Sigmoid colon (tissue), 7 donors: ENCODE results near the gene ICAM3. TPM values are rescaled to one million over a fixed set of nuclear protein-coding genes. Genes with fewer than 3 reads are reported as not detected.

Experiments used
- DNase-seq: peaks from one replicate; pipeline ENCODE4 v3.0.0-alpha.2; 2019
- H3K27ac ChIP-seq, 4 donors: fragments of 200-600 bp; sonication (generic); one replicate each; pipeline ENCODE4 v1.5.1; 2016 to 2019; ENCODE audit warnings: mild to moderate bottlenecking in 1 of 4
- H3K27me3 ChIP-seq, 3 donors: fragments of 200-600 bp; sonication (generic); one replicate each; pipeline ENCODE4 v1.5.1; 2019; ENCODE audit warnings: mild to moderate bottlenecking in 1 of 3
- H3K36me3 ChIP-seq, 4 donors: fragments of 200-600 bp; sonication (generic); one replicate each; pipeline ENCODE4 v1.5.1; 2016 to 2019
- H3K4me1 ChIP-seq, 4 donors: fragments of 200-600 bp; sonication (generic); one replicate each; pipeline ENCODE4 v1.5.1; 2017 to 2019
- H3K4me3 ChIP-seq, 4 donors: fragments of 200-600 bp; sonication (generic); one replicate each; pipeline ENCODE4 v1.5.1; 2017 to 2019; ENCODE audit warnings: mild to moderate bottlenecking in 2 of 4, moderate library complexity in 1 of 4
- H3K9me3 ChIP-seq, 4 donors: fragments of 200-600 bp in 3 of 4; sonication (generic) in 3 of 4; one replicate each; pipeline versions ENCODE4 v1.5.1 to v1.6.1; 2013 to 2019
- EP300 ChIP-seq, 4 donors: sonication (generic); formaldehyde crosslinking; IDR thresholded peaks; one replicate each; pipeline ENCODE4 v1.6.1; 2017; ENCODE audit warnings: antibody characterized with exemption in 4 of 4
- POLR2A ChIP-seq, 2 donors: fragments of 450-650 bp; IDR thresholded peaks; one replicate each; pipeline ENCODE4 v1.6.1; 2016; ENCODE audit warnings: antibody characterized with exemption in 2 of 2, mild to moderate bottlenecking in 2 of 2, moderate library complexity in 2 of 2
- POLR2AphosphoS5 ChIP-seq, 4 donors: sonication (generic); formaldehyde crosslinking; IDR thresholded peaks; one replicate each; pipeline ENCODE4 v1.6.1; 2017; ENCODE audit warnings: antibody characterized with exemption in 4 of 4
- WGBS, 2 donors: extraction: QIAGEN DNeasy Blood & Tissue Kit; methylation state at CpG; one replicate each; pipeline ENCODE4 v1.1.7; 2013; 5-methylcytosine and 5-hydroxymethylcytosine counted together
- intact Hi-C: fragments of 100-400 bp; cut with DNase I; formaldehyde crosslinking; loops from one replicate; pipeline ENCODE4 v1.15.1; 2023
- polyA plus RNA-seq, 3 donors: library from polyadenylated mRNA; stranded (reverse); fragments of 200-250 nt; gene quantifications; one replicate each; pipeline ENCODE4 v1.2.3, GENCODE V29; 2013
- total RNA-seq, 4 donors: library from RNA; depleted of rRNA; stranded (reverse); fragments of >200 nt; gene quantifications; one replicate each; pipeline ENCODE4 v1.1.0, GENCODE V29; 2016
- TF ChIP-seq, protein P1 (sequence below), 4 experiments: fragments of 450-650 bp in 3 of 4; fragments of 200-600 bp in 1 of 4; IDR thresholded peaks; one replicate each; pipeline ENCODE4 v1.5.1; 2016 to 2019; ENCODE audit warnings: antibody characterized with exemption in 4 of 4, mild to moderate bottlenecking in 3 of 4, moderate library complexity in 2 of 4
- donor health status: healthy with polysubstance abuse.
- donor health status: Bipolar disorder and iron deficiency.
- donor health status: healthy.

The ICAM3 gene
- total and polyA plus RNA-seq, 7 donors, result 1.9 to 45.2 (median 4.2) TPM

DNA sequence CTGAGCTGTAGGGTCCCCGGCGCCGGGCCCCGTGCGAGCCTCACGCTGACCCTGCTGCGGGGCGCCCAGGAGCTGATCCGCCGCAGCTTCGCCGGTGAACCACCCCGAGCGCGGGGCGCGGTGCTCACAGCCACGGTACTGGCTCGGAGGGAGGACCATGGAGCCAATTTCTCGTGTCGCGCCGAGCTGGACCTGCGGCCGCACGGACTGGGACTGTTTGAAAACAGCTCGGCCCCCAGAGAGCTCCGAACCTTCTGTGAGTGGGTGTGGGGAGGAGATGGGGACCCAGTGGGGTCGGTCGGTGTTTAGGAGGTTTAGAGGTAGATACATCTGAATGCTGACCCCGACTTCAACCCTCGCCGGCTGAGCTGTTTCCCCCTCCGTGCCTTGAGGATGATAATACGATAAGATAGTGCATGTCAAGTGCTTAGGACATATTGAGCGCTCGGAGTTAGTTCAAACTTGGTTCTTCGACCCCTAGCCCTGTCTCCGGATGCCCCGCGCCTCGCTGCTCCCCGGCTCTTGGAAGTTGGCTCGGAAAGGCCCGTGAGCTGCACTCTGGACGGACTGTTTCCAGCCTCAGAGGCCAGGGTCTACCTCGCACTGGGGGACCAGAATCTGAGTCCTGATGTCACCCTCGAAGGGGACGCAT is 47.7 kb downstream of the ICAM3 start:
- TF ChIP-seq POLR2A (IDR thresholded peaks at IDR 0.05), result no peak
- no peak for TF ChIP-seq EP300 (IDR thresholded peaks at IDR 0.05)
- TF ChIP-seq POLR2AphosphoS5 (IDR thresholded peaks at IDR 0.05), result no peak
- TF ChIP-seq, protein P1, sequence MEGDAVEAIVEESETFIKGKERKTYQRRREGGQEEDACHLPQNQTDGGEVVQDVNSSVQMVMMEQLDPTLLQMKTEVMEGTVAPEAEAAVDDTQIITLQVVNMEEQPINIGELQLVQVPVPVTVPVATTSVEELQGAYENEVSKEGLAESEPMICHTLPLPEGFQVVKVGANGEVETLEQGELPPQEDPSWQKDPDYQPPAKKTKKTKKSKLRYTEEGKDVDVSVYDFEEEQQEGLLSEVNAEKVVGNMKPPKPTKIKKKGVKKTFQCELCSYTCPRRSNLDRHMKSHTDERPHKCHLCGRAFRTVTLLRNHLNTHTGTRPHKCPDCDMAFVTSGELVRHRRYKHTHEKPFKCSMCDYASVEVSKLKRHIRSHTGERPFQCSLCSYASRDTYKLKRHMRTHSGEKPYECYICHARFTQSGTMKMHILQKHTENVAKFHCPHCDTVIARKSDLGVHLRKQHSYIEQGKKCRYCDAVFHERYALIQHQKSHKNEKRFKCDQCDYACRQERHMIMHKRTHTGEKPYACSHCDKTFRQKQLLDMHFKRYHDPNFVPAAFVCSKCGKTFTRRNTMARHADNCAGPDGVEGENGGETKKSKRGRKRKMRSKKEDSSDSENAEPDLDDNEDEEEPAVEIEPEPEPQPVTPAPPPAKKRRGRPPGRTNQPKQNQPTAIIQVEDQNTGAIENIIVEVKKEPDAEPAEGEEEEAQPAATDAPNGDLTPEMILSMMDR (IDR thresholded peaks at IDR 0.05), result no peak
- Histone ChIP-seq H3K27me3 (peaks cover 89 to 100% (median 100%) of the 10 kb centered on the region in 3 donors), H3K4me3 (peak overlapping the region; percentile 9 to 37 (median 27)), H3K27ac (no peak overlapping the region), H3K36me3 (no peaks in the 10 kb centered on the region), H3K9me3 (no peaks in the 10 kb centered on the region), H3K4me1 (peaks cover 0 to 79% (median 65%) of the 10 kb centered on the region in 4 donors)
- peak; percentile 59 for DNase-seq
- intact Hi-C loops, result no loop called here
- WGBS, 2 donors, result 2% methylated on average over 49 of the region's 49 CpGs

DNA sequence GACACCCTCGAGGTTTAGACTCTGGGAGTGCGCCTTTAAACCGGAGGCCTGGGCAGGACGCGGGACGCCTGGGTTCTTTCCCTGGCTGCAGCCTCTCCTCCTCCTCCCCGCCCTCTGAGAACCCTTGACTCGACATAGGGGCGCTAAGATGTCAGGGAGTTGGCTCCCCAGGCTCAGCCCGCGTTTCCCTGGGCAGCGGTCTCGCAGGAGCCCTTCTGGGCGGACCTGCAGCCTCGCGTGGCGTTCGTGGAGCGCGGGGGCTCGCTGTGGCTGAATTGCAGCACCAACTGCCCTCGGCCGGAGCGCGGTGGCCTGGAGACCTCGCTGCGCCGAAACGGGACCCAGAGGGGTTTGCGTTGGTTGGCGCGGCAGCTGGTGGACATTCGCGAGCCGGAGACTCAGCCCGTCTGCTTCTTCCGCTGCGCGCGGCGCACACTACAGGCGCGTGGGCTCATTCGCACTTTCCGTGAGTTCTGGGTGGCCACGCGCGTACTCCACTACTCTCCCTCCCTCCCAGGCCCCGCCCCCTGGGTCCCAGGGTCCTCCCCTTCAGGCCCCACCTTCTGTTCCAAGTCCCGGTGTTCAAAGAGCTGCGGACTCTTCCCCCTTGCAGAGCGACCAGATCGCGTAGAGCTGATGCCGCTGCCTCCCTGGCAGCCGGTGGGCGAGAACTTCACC is 48.4 kb downstream of the ICAM3 start:
- no peak for TF ChIP-seq EP300 (IDR thresholded peaks at IDR 0.05)
- no peak for DNase-seq
- 1% methylated on average over 57 of the region's 57 CpGs for WGBS, 2 donors
- Histone ChIP-seq H3K4me1 (peaks cover 0 to 75% (median 61%) of the 10 kb centered on the region in 4 donors), H3K27ac (no peak overlapping the region), H3K9me3 (no peaks in the 10 kb centered on the region), H3K27me3 (peaks cover 83 to 100% (median 96%) of the 10 kb centered on the region in 3 donors), H3K36me3 (no peaks in the 10 kb centered on the region), H3K4me3 (peak overlapping the region; percentile 9 to 37 (median 27))
- intact Hi-C loops, result no loop called here

DNA sequence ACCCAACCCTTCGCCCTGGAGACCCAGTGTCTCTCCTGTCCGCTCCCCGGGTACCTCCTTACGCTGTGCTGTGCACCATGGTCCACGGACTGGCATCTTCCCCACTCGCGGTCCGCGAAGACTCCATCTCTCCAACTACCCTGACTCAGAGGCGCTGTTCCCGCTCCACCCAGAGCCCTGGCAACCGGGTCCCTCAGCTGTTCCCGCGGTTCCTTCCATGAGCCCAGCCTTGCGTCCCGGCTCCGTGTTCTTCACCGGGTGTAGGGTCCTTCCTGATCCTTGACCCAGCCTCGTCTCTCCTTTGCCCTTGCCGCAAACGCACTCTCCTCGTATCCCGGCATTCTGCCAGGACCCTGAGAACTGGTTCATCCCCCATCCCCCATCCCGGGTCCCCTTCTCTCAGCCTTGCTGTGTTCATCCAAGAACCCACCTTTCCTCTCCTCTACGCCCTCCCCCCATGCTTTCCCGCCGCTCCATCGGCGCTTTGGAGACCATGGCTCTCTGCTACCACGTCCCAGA is 49.0 kb downstream of the ICAM3 start:
- no peak overlapping the region for H3K27ac ChIP-seq
- H3K27me3 ChIP-seq, result peaks cover 77 to 100% (median 90%) of the 10 kb centered on the region in 3 donors
- TF ChIP-seq, protein P1 (IDR thresholded peaks at IDR 0.05), result no peak
- no peak for TF ChIP-seq POLR2A (IDR thresholded peaks at IDR 0.05)
- no peak for TF ChIP-seq POLR2AphosphoS5 (IDR thresholded peaks at IDR 0.05)
- TF ChIP-seq EP300 (IDR thresholded peaks at IDR 0.05), result no peak
- H3K9me3 ChIP-seq, result no peaks in the 10 kb centered on the region
- no peak for DNase-seq
- 2 to 3% methylated on average over 30 of the region's 30 CpGs for WGBS, 2 donors
- H3K4me3 ChIP-seq, result peak overlapping the region in 2 of 4 donors; percentile 36 to 37
- H3K4me1 ChIP-seq, result peaks cover 0 to 69% (median 55%) of the 10 kb centered on the region in 4 donors
- intact Hi-C loops, result no loop called here
- H3K36me3 ChIP-seq, result no peaks in the 10 kb centered on the region

DNA sequence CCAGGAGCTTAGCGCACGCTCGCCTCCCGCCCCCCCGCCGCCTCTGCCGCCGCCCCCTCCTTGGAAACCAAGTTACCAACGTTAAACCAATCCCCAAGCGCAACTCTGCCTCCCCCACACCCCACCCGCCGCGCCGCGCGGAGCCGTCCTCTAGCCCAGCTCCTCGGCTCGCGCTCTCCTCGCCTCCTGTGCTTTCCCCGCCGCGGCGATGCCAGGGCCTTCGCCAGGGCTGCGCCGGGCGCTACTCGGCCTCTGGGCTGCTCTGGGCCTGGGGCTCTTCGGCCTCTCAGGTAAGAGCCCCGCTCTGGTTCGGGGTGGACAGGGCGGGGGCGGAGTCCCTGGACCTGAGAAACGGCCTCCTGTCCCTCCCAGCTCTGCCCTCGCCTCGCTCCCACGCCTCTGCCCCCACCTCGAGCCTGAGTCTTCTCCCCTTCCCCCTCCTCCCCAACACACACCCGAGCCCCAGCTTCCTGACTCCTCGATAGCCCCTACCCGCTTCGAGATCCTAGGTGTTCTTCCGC is 49.5 kb downstream of the ICAM3 start, which contains the start of gene ICAM5:
TSS of gene ICAM5 (plus strand) at position 117 of the 521 bp plus-strand sequence. CDS start at position 209, 92 bp downstream.
- DNase-seq, result no peak
- TF ChIP-seq POLR2A (IDR thresholded peaks at IDR 0.05) (no peak), POLR2AphosphoS5 (IDR thresholded peaks at IDR 0.05) (no peak), EP300 (IDR thresholded peaks at IDR 0.05) (no peak)
- TF ChIP-seq, protein P1 (IDR thresholded peaks at IDR 0.05), result no peak
- 2% methylated on average over 45 of the region's 45 CpGs for WGBS, 2 donors
- H3K27ac ChIP-seq, result no peak within 1 kb of the TSS
- H3K36me3 ChIP-seq, result peaks cover 0 to 2% (median 0%) of the 10 kb centered on the region in 4 donors
- no peaks in the 10 kb centered on the region for H3K9me3 ChIP-seq
- H3K4me3 ChIP-seq, result peak within 1 kb of the TSS in 3 of 4 donors; percentile 8 to 37 (median 36)
- H3K27me3 ChIP-seq, result peaks cover 73 to 100% (median 85%) of the 10 kb centered on the region in 3 donors
- intact Hi-C loops, result no loop called here
- peaks cover 0 to 64% (median 50%) of the 10 kb centered on the region in 4 donors for H3K4me1 ChIP-seq
